ENCODE measurements around the gene SMIM15.
"Not testable (repeated sequence)": the region's sequence is repeated elsewhere in the genome, so short reads cannot be mapped to it uniquely, and the experiment has no call there.

The SMIM15 gene

GRCh38 chr5:61162010-61162831, at the start of gene SMIM15:
Gene SMIM15, minus strand, starts transcription at chr5:61162468. Its CDS starts 2,297 bp downstream, at chr5:61160171.
- DNase-seq: peak; percentile 83

GRCh38 chr5:61207884-61208283, 45.6 kb upstream of the SMIM15 start:
- DNase-seq: no peak

GRCh38 chr5:61205013-61205412, 42.7 kb upstream of the SMIM15 start:
- no peak for DNase-seq

- no peak for DNase-seq
These were observed 39.9 kb upstream of the SMIM15 start for GRCh38 chr5:61202213-61202612.

- no peak for DNase-seq
These were observed 38.4 kb upstream of the SMIM15 start for GRCh38 chr5:61200582-61201155.

- no peak for DNase-seq
These were observed 36.3 kb upstream of the SMIM15 start for GRCh38 chr5:61198606-61199005.

GRCh38 chr5:61187826-61188225, 25.6 kb upstream of the SMIM15 start:
- DNase-seq: not testable (repeated sequence)

GRCh38 chr5:61187352-61187751, 25.1 kb upstream of the SMIM15 start:
- DNase-seq: not testable (repeated sequence)

GRCh38 chr5:61186634-61187033, 24.4 kb upstream of the SMIM15 start:
- DNase-seq: no peak

GRCh38 chr5:61184708-61185107, 22.4 kb upstream of the SMIM15 start:
- no peak for DNase-seq

- no peak for DNase-seq
These were observed 21.3 kb upstream of the SMIM15 start for GRCh38 chr5:61183538-61183937.

- DNase-seq: no peak
These were observed 20.2 kb upstream of the SMIM15 start for GRCh38 chr5:61182449-61182848.

GRCh38 chr5:61180886-61181285, 18.6 kb upstream of the SMIM15 start:
- no peak for DNase-seq

- no peak for DNase-seq
These were observed 16.4 kb upstream of the SMIM15 start for GRCh38 chr5:61178702-61179101.

- DNase-seq: no peak
These were observed 15.4 kb upstream of the SMIM15 start for GRCh38 chr5:61177716-61178115.

- DNase-seq: no peak
These were observed 14.8 kb upstream of the SMIM15 start for GRCh38 chr5:61177070-61177469.

- DNase-seq: no peak
These were observed 14.4 kb upstream of the SMIM15 start for GRCh38 chr5:61176631-61177030.

- no peak for DNase-seq
These were observed 9.2 kb upstream of the SMIM15 start for GRCh38 chr5:61171479-61171878.

- DNase-seq: no peak
These were observed 6.7 kb upstream of the SMIM15 start for GRCh38 chr5:61168951-61169350.

- DNase-seq: peak; percentile 9
These were observed 5.1 kb upstream of the SMIM15 start for GRCh38 chr5:61167382-61167781.

GRCh38 chr5:61163905-61164304, 1.6 kb upstream of the SMIM15 start:
- DNase-seq: no peak

- DNase-seq: no peak
These were observed 732 bp upstream of the SMIM15 start for GRCh38 chr5:61162832-61163567.

GRCh38 chr5:61160497-61160896, 1.8 kb downstream of the SMIM15 start:
- no peak for DNase-seq

- DNase-seq: no peak
These were observed 2.4 kb downstream of the SMIM15 start for GRCh38 chr5:61159836-61160235.

Data from CD4-positive, alpha-beta T cell treated with Interferon gamma for 1 hour (primary cell).